SK-N-SH treated with all-trans-retinoic acid at 6 μM for 48 hours (cell line): ENCODE results near the gene CZIB.

Experiments used
- OSR1 ChIP-seq: fragments of 250-450 bp; sonication (Bioruptor Pico); IDR thresholded peaks from 2 replicates; pipeline ENCODE4 v1.8.0; 2022; ENCODE audit warnings: moderate library complexity, mild to moderate bottlenecking, inconsistent platforms
- ZC3H10 ChIP-seq: fragments of 250-450 bp; sonication (Bioruptor Pico); IDR thresholded peaks from 2 replicates; pipeline ENCODE4 v1.5.1; 2021; ENCODE audit warnings: mild to moderate bottlenecking, moderate library complexity

DNA sequence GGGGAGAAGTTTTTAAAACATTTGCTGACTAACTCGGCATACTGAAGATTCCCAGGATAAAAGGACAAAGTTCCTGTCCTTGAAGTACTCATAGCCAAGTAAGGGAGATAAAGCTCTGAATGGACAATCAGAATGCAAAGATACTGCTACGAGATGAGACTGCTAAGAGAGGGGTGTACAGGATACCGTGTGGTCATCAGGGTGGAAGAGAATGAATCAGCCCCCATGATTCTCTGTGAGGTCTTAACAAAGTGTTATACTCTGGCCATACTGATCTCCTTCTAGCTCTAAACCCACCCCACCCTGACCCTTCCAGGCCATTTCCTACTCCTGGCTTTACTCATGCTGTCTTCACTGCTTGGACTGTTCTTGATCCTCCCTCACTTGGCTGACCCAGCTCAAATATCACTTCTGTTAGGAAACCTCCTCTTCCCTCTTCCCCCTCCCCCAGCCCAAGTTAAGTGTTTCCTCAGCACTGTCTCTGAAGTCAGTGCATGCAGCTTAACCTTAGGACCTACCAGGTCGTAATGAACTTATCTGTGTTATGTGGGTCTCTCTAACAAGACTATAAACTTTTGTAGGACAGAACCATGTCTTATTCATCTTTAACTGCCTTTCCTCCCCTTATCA, 33.7 kb upstream of the CZIB start:
- no peak for TF ChIP-seq ZC3H10 (CRISPR knock-in tag)
- TF ChIP-seq OSR1 (CRISPR knock-in tag): no peak
